Pancreas (tissue), 10 donors: Measurements from ENCODE around the gene RFPL1. TPM values are rescaled to one million over a fixed set of nuclear protein-coding genes. Genes with fewer than 3 reads are reported as not detected.
A peak's percentile ranks its signal among the peaks of the same experiment; 100 is the strongest.

Experiments
- ATAC-seq, 4 donors: fragments of 200-7000 bp; cut with Tn5 transposase; one replicate each; pipeline versions ENCODE4 v1.8.0 to v1.9.1; 2020; ENCODE audit warnings: mild to moderate bottlenecking in 4 of 4, moderate library complexity in 4 of 4
- DNase-seq, 6 donors: peaks; one replicate each; pipeline ENCODE4 v3.0.0-alpha.2; 2020
- FAIRE-seq: peaks from 2 replicates; lab custom pipeline; 2012; peaks lifted over from hg19 to GRCh38; lab: Jason Lieb, UNC
- H3K27ac ChIP-seq, 4 donors: fragments of 200-600 bp; sonication (generic); 1 replicate in 3 of 4; 2 replicates in 1 of 4; pipeline versions ENCODE4 v1.5.0 to v1.8.0; 2020
- H3K27me3 ChIP-seq, 4 donors: fragments of 200-600 bp; one replicate each; pipeline ENCODE4 v1.8.0; 2021
- H3K36me3 ChIP-seq, 3 donors: fragments of 200-600 bp; sonication (generic) in 1 of 3; one replicate each; pipeline versions ENCODE4 v1.5.0 to v1.8.0; 2020 to 2021
- H3K4me1 ChIP-seq, 3 donors: fragments of 200-600 bp; one replicate each; pipeline ENCODE4 v1.8.0; 2021
- H3K4me3 ChIP-seq, 4 donors: fragments of 200-600 bp; sonication (generic) in 2 of 4; one replicate each; pipeline versions ENCODE4 v1.5.0 to v1.8.0; 2020 to 2021
- H3K9me3 ChIP-seq, 4 donors: fragments of 200-600 bp; one replicate each; pipeline ENCODE4 v1.8.0; 2021
- WGBS, 2 donors: extraction: QIAGEN DNeasy Blood & Tissue Kit; methylation state at CpG; one replicate each; pipeline ENCODE4 v1.1.7; 2013; 5-methylcytosine and 5-hydroxymethylcytosine counted together
- intact Hi-C, 3 donors: fragments of 100-400 bp; cut with DNase I; formaldehyde crosslinking; loops; one replicate each; pipeline versions ENCODE4 v1.11.1 to v1.14.2; 2022
- polyA plus RNA-seq, 2 donors: library from polyadenylated mRNA; stranded (reverse); fragments of 200-250 nt; gene quantifications; one replicate each; pipeline ENCODE4 v1.2.3, GENCODE V29; 2013
- total RNA-seq, 6 donors: library from RNA; stranded (reverse); fragmentation: NEBNext Ultra II Directional in 4 of 6; extraction: Animal tissue kit (Norgen Biotek cat#: 25700) in 4 of 6; gene quantifications; one replicate each; pipeline versions ENCODE4 v1.2.1 to v1.2.4, GENCODE V29; 2021 to 2023
- TF ChIP-seq, protein P1 (sequence below), 4 donors: fragments of 200-600 bp; sonication (generic) in 3 of 4; IDR thresholded peaks; one replicate each; pipeline versions ENCODE4 v1.5.0 to v1.8.0; 2021; ENCODE audit warnings: antibody characterized with exemption in 4 of 4
- donor health status: healthy with polysubstance abuse.
- donor health status: DM: no; HTN: no; CAD: no; lungs with moderate emphysema.
- donor health status: DM: no; HTN: no; CAD: no.
- donor health status: control.
- donor health status: control.
- donor health status: Bipolar disorder and iron deficiency.
- donor health status: DM: yes; HTN: yes; CAD: no.
- donor health status: DM: no; HTN: no; CAD: no.
- donor health status: DM: no; HTN: no; CAD: no.
- donor health status: DM: yes; HTN: yes; CAD: no.

Gene RFPL1
- total and polyA plus RNA-seq, 8 donors, result 0.09 TPM; not detected in 7

DNA sequence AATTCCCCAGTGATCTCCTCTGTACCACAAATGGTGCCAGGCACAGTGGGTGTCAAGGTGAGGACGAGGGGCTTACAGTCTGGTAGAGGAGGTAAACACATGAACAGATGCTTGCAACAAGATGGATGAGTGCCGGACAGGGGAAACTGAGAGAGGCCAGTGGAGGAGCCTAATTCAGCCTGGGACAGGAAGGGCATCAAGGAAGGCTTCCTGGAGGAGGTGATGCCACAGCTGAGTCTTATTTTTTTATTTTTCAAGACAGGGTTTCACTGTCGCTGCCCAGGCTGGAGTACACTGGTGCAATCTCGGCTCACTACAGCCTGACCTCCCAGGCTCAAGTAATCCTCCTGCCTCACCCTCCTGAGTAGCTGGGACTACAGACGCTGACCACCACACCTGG lies 22.9 kb downstream of the RFPL1 start:
- TF ChIP-seq, protein P1, sequence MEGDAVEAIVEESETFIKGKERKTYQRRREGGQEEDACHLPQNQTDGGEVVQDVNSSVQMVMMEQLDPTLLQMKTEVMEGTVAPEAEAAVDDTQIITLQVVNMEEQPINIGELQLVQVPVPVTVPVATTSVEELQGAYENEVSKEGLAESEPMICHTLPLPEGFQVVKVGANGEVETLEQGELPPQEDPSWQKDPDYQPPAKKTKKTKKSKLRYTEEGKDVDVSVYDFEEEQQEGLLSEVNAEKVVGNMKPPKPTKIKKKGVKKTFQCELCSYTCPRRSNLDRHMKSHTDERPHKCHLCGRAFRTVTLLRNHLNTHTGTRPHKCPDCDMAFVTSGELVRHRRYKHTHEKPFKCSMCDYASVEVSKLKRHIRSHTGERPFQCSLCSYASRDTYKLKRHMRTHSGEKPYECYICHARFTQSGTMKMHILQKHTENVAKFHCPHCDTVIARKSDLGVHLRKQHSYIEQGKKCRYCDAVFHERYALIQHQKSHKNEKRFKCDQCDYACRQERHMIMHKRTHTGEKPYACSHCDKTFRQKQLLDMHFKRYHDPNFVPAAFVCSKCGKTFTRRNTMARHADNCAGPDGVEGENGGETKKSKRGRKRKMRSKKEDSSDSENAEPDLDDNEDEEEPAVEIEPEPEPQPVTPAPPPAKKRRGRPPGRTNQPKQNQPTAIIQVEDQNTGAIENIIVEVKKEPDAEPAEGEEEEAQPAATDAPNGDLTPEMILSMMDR (IDR thresholded peaks at IDR 0.05), result no peak
- FAIRE-seq (no peak), DNase-seq (no peak), ATAC-seq (no peak)
- Histone ChIP-seq H3K36me3 (no peaks in the 10 kb centered on the region), H3K27ac (no peak overlapping the region), H3K4me1 (no peaks in the 10 kb centered on the region), H3K27me3 (no peaks in the 10 kb centered on the region), H3K4me3 (no peak overlapping the region), H3K9me3 (no peaks in the 10 kb centered on the region)
- intact Hi-C loops, result no loop called here
- WGBS, 2 donors, result 85 to 93% methylated on average over 5 of the region's 5 CpGs

DNA sequence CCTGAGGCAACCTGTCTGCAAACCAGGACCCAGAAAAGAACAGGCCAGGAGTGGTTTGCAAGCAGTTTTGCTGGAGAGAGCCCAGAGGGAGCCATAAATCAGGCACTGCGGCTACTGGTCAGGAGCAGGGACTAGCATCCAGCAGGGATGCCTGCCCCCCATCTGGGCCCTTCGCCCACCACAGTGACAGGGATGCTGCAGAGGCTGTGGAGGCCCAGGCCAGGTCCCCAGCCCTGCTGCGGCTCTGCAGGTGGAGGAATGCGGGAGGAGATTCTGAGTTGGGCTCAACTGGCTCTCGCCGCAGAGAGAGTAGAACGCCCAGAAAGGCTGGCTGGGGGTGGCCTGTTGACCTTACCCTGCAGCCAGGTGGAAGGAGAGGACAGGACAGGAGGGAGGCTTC lies 25.2 kb downstream of the RFPL1 start:
- 91 to 93% methylated on average over 7 of the region's 7 CpGs for WGBS, 2 donors
- intact Hi-C loops, result no loop called here
- no peak for FAIRE-seq

DNA sequence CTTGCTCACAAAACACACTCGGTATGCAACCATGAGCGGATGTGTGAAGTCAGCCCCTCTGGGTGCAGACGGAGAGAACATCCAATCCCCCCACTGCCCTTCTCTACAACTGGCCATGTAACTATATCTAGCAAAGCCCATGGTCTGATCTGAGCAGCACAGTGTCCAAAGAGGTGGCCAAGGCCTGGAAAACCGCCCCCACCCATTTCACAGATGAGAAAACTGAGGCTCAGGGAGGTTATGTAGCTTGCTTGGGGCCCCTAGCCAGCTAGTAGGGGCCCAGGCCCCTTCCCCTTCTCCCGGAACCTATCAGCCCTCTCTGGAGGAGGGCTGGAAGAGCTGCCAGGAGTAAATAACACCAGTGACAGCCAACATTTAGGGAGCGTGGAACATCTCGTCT lies 26.2 kb downstream of the RFPL1 start:
- TF ChIP-seq, protein P1 (IDR thresholded peaks at IDR 0.05), result no peak
- no peak overlapping the region for H3K4me3 ChIP-seq
- intact Hi-C loops, result no loop called here
- FAIRE-seq (no peak), ATAC-seq (no peak), DNase-seq (no peak)
- WGBS, 2 donors, result 77% methylated on average over 7 of the region's 7 CpGs
- no peaks in the 10 kb centered on the region for H3K27me3 ChIP-seq
- no peaks in the 10 kb centered on the region for H3K9me3 ChIP-seq
- H3K4me1 ChIP-seq, result no peaks in the 10 kb centered on the region
- H3K27ac ChIP-seq, result no peak overlapping the region
- no peaks in the 10 kb centered on the region for H3K36me3 ChIP-seq

More for the DNA sequence above, 25.2 kb downstream of the RFPL1 start:
- Histone ChIP-seq H3K27me3 (no peaks in the 10 kb centered on the region), H3K36me3 (no peaks in the 10 kb centered on the region), H3K4me1 (no peaks in the 10 kb centered on the region), H3K4me3 (no peak overlapping the region), H3K27ac (no peak overlapping the region), H3K9me3 (no peaks in the 10 kb centered on the region)
- TF ChIP-seq, protein P1 (IDR thresholded peaks at IDR 0.05), result no peak
- ATAC-seq, result no peak
- no peak for DNase-seq

DNA sequence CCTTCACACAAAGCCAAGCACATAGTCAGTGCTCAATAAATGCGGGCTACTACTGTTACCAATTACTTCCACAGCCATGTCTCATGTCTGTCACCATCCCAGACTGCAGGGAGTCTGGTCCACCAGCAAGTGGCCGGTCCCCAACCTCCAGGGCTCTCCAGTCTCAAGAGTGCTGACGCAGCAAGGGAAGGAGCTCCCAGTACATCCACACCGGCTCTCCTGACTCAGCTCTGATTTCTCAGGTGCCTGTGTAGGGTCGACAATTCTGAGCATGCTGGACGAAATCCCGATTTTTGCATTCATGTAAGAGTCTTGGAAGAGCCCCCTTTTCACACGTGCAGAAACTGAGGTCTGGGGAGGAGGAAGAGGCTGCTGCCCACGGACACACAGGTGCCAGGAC lies 31.4 kb downstream of the RFPL1 start:
- ATAC-seq, result peak; percentile 27 to 47 (median 40)
- Histone ChIP-seq H3K27me3 (peaks cover 0 to 3% (median 0%) of the 10 kb centered on the region in 4 donors), H3K4me1 (no peaks in the 10 kb centered on the region), H3K4me3 (peak overlapping the region in 2 of 4 donors; percentile 22 to 36), H3K9me3 (no peaks in the 10 kb centered on the region), H3K36me3 (no peaks in the 10 kb centered on the region), H3K27ac (no peak overlapping the region)
- no peak for DNase-seq
- WGBS, 2 donors, result 49 to 54% methylated on average over 9 of the region's 9 CpGs
- intact Hi-C loops, result no loop called here
- TF ChIP-seq, protein P1 (IDR thresholded peaks at IDR 0.05), result no peak
- FAIRE-seq, result no peak

DNA sequence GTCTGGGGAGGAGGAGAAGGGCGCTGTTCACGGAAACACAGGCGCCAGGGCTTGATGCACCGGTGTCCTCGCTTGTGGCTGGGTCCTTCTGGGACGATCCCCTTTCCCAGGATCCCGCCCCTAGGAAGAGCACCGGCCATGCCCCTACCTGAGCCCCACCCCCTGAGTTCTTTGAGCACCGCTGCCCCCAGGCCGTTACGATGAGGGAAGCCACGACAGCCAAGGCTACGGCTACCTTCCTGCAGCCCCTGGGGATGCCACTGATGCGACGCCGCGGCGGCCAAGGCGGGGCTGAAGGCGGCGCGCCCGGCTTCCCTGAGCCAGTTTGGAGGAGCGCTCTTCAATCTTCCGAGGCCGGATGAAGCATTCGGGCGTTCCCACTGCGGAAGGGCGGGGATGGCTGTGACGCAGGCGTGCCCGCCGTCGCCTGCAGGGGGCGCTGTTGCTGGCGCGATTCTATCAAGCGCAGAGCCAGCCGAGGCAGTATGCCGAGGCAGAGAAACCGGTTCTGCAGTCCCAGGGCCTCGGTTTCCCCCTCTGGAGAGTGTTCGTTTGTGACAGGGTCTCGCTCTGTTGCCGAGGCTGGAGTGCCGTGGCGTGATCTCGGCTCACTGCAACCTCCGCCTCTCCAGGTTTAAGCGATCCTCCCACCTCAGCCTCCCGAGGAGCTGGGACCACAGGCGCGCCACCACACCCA lies 31.9 kb downstream of the RFPL1 start:
- intact Hi-C loops, result no loop called here

More for the DNA sequence above, 31.9 kb downstream of the RFPL1 start:
- H3K4me1 ChIP-seq, result no peaks in the 10 kb centered on the region
- 16% methylated on average over 48 to 54 of the region's 54 CpGs for WGBS, 2 donors
- peak overlapping the region in 2 of 4 donors; percentile 22 to 36 for H3K4me3 ChIP-seq
- TF ChIP-seq, protein P1 (IDR thresholded peaks at IDR 0.05), result peak; percentile 70 to 84 (median 78)
- FAIRE-seq (no peak), ATAC-seq (peak; percentile 92 to 96 (median 94)), DNase-seq (peak in 5 of 6 donors; percentile 41 to 89 (median 71))
- no peaks in the 10 kb centered on the region for H3K9me3 ChIP-seq
- no peak overlapping the region for H3K27ac ChIP-seq
- no peaks in the 10 kb centered on the region for H3K36me3 ChIP-seq
- H3K27me3 ChIP-seq, result peaks cover 0 to 3% (median 0%) of the 10 kb centered on the region in 4 donors
